OCI-LY1 (cell line): Measurements from ENCODE around the gene EGFL6.

Source experiments
- CTCF ChIP-seq: fragments of 200-600 bp; sonication (generic), shearing (Covaris generic); IDR thresholded peaks from 2 replicates; pipeline ENCODE4 v1.5.1; 2017; ENCODE audit warnings: mild to moderate bottlenecking, antibody characterized with exemption, low read length, moderate library complexity, mixed read lengths
- EZH2 ChIP-seq: fragments of 200-600 bp; sonication (generic), shearing (Covaris generic); IDR thresholded peaks from 2 replicates; pipeline ENCODE4 v1.8.0; 2017; ENCODE audit warnings: borderline replicate concordance, mixed run types, mild to moderate bottlenecking, antibody characterized with exemption, low read length, moderate library complexity, mixed read lengths

- TF ChIP-seq CTCF (no peak), EZH2 (no peak)
Observed at GRCh38 chrX:13664020-13664419, 94.6 kb downstream of the EGFL6 start.
